Thymus (tissue), 14 donors: Measurements from ENCODE around the gene RANBP1. TPM values are rescaled to one million over a fixed set of nuclear protein-coding genes. Genes with fewer than 3 reads are reported as not detected.
"Not testable (repeated sequence)": the region's sequence is repeated elsewhere in the genome, so short reads cannot be mapped to it uniquely, and the experiment has no call there.

ENCODE experiments used
- DNase-seq, 9 donors: peaks; one replicate each; pipeline ENCODE4 v3.0.0-alpha.2; 2013; ENCODE audit warnings: low spot score in 9 of 9, low read depth in 6 of 9, missing footprints in 1 of 9
- H3K27ac ChIP-seq, 2 donors: one replicate each; pipeline ENCODE4 v1.5.1; 2013; ENCODE audit warnings: control low read depth in 1 of 2, low read depth in 1 of 2, low read length in 1 of 2, mild to moderate bottlenecking in 1 of 2, moderate library complexity in 1 of 2
- H3K27me3 ChIP-seq, 2 donors: one replicate each; pipeline ENCODE4 v1.5.1; 2013; ENCODE audit warnings: low read length in 1 of 2; ENCODE audit not compliant: control insufficient read depth in 2 of 2, insufficient read depth in 1 of 2
- H3K36me3 ChIP-seq, 2 donors: one replicate each; pipeline ENCODE4 v1.5.1; 2013; ENCODE audit warnings: low read length in 1 of 2, mild to moderate bottlenecking in 1 of 2, moderate library complexity in 1 of 2; ENCODE audit not compliant: control insufficient read depth in 2 of 2, insufficient read depth in 2 of 2
- H3K4me1 ChIP-seq, 2 donors: one replicate each; pipeline ENCODE4 v1.5.1; 2013; ENCODE audit warnings: low read length in 2 of 2; ENCODE audit not compliant: control insufficient read depth in 2 of 2, insufficient read depth in 2 of 2
- H3K4me3 ChIP-seq, 2 donors: one replicate each; pipeline ENCODE4 v1.5.1; 2013; ENCODE audit warnings: low read length in 2 of 2, control low read depth in 1 of 2, mild to moderate bottlenecking in 1 of 2
- H3K9me3 ChIP-seq, 2 donors: one replicate each; pipeline ENCODE4 v1.5.1; 2013; ENCODE audit warnings: low read length in 1 of 2, mild to moderate bottlenecking in 1 of 2; ENCODE audit not compliant: control insufficient read depth in 2 of 2, insufficient read depth in 1 of 2
- WGBS: extraction: QIAGEN DNeasy Blood & Tissue Kit; methylation state at CpG from one replicate; pipeline ENCODE4 v1.1.7; 2013; 5-methylcytosine and 5-hydroxymethylcytosine counted together
- long read RNA-seq, 10 donors: transcript quantifications; one replicate each; lab custom pipeline, GENCODE V29; 2026
- polyA plus RNA-seq: library from polyadenylated mRNA; stranded (reverse); fragments of 200-250 nt; gene quantifications from one replicate; pipeline ENCODE4 v1.2.3, GENCODE V29; 2013
- total RNA-seq: library from RNA; stranded (reverse); fragments of 120-200 nt; gene quantifications from one replicate; pipeline ENCODE4 v1.2.4, GENCODE V29; 2013
- donor health status: healthy.

The RANBP1 gene
- total RNA-seq (318 TPM), polyA plus RNA-seq (78.9 TPM)
- long read RNA-seq, donor 1, transcript RANBP1-202 (6 exons, 1,132 nt): minor isoform, 7 of 18 reads
- long read RNA-seq, donor 1, transcript RANBP1-201 (6 exons, 837 nt): major isoform, 11 of 18 reads
- long read RNA-seq, donor 1, partial matches to known transcripts: 0 of 18 reads
- long read RNA-seq, donor 1, other reads (novel, unspliced or antisense): 0 of 18 reads
- long read RNA-seq, donor 2, transcript RANBP1-214 (3 exons, 699 nt): minor isoform, 5 of 287 reads
- long read RNA-seq, donor 2, transcript RANBP1-201 (6 exons, 837 nt): major isoform, 157 of 287 reads
- long read RNA-seq, donor 2, transcript RANBP1-202 (6 exons, 1,132 nt): minor isoform, 87 of 287 reads
- long read RNA-seq, donor 2, partial matches to known transcripts: 31 of 287 reads
- long read RNA-seq, donor 2, other reads (novel, unspliced or antisense): 0 of 287 reads
- long read RNA-seq, donor 3, transcript RANBP1-202 (6 exons, 1,132 nt): minor isoform, 80 of 273 reads
- long read RNA-seq, donor 3, transcript RANBP1-212 (2 exons, 529 nt): minor isoform, 10 of 273 reads
- long read RNA-seq, donor 3, transcript RANBP1-203 (4 exons, 584 nt): minor isoform, 6 of 273 reads
- long read RNA-seq, donor 3, transcript RANBP1-201 (6 exons, 837 nt): major isoform, 117 of 273 reads
- long read RNA-seq, donor 3, partial matches to known transcripts: 54 of 273 reads
- long read RNA-seq, donor 3, other reads (novel, unspliced or antisense): 0 of 273 reads
- long read RNA-seq, donor 4, transcript RANBP1-202 (6 exons, 1,132 nt): minor isoform, 23 of 116 reads
- long read RNA-seq, donor 4, transcript RANBP1-201 (6 exons, 837 nt): major isoform, 47 of 116 reads
- long read RNA-seq, donor 4, partial matches to known transcripts: 38 of 116 reads
- long read RNA-seq, donor 4, other reads (novel, unspliced or antisense): 0 of 116 reads
- long read RNA-seq, donor 5, transcript RANBP1-212 (2 exons, 529 nt): minor isoform, 13 of 280 reads
- long read RNA-seq, donor 5, transcript RANBP1-201 (6 exons, 837 nt): major isoform, 119 of 280 reads
- long read RNA-seq, donor 5, transcript RANBP1-202 (6 exons, 1,132 nt): minor isoform, 75 of 280 reads
- long read RNA-seq, donor 5, transcript RANBP1-203 (4 exons, 584 nt): minor isoform, 8 of 280 reads
- long read RNA-seq, donor 5, partial matches to known transcripts: 58 of 280 reads
- long read RNA-seq, donor 5, other reads (novel, unspliced or antisense): 0 of 280 reads
- long read RNA-seq, donor 6, transcript RANBP1-202 (6 exons, 1,132 nt): minor isoform, 51 of 131 reads
- long read RNA-seq, donor 6, transcript RANBP1-201 (6 exons, 837 nt): major isoform, 62 of 131 reads
- long read RNA-seq, donor 6, partial matches to known transcripts: 9 of 131 reads
- long read RNA-seq, donor 6, other reads (novel, unspliced or antisense): 0 of 131 reads
- long read RNA-seq, donor 7, transcript RANBP1-202 (6 exons, 1,132 nt): minor isoform, 48 of 179 reads
- long read RNA-seq, donor 7, transcript RANBP1-201 (6 exons, 837 nt): major isoform, 75 of 179 reads
- long read RNA-seq, donor 7, transcript RANBP1-214 (3 exons, 699 nt): minor isoform, 9 of 179 reads
- long read RNA-seq, donor 7, transcript RANBP1-203 (4 exons, 584 nt): minor isoform, 8 of 179 reads
- long read RNA-seq, donor 7, partial matches to known transcripts: 35 of 179 reads
- long read RNA-seq, donor 7, other reads (novel, unspliced or antisense): 0 of 179 reads
- long read RNA-seq, donor 8, transcript RANBP1-202 (6 exons, 1,132 nt): minor isoform, 22 of 57 reads
- long read RNA-seq, donor 8, transcript RANBP1-201 (6 exons, 837 nt): major isoform, 28 of 57 reads
- long read RNA-seq, donor 8, partial matches to known transcripts: 0 of 57 reads
- long read RNA-seq, donor 8, other reads (novel, unspliced or antisense): 0 of 57 reads
- long read RNA-seq, donor 9, transcript RANBP1-201 (6 exons, 837 nt): major isoform, 69 of 132 reads
- long read RNA-seq, donor 9, transcript RANBP1-202 (6 exons, 1,132 nt): minor isoform, 44 of 132 reads
- long read RNA-seq, donor 9, partial matches to known transcripts: 10 of 132 reads
- long read RNA-seq, donor 9, other reads (novel, unspliced or antisense): 0 of 132 reads
- long read RNA-seq, donor 10, transcript RANBP1-212 (2 exons, 529 nt): minor isoform, 5 of 157 reads
- long read RNA-seq, donor 10, transcript RANBP1-214 (3 exons, 699 nt): minor isoform, 12 of 157 reads
- long read RNA-seq, donor 10, transcript RANBP1-202 (6 exons, 1,132 nt): minor isoform, 46 of 157 reads
- long read RNA-seq, donor 10, transcript RANBP1-201 (6 exons, 837 nt): major isoform, 60 of 157 reads
- long read RNA-seq, donor 10, partial matches to known transcripts: 29 of 157 reads
- long read RNA-seq, donor 10, other reads (novel, unspliced or antisense): 0 of 157 reads

GRCh38 chr22:20115691-20116375, at the start of gene RANBP1:
TSS of gene RANBP1 (plus strand) at chr22:20116104. CDS start at chr22:20116185, 81 bp downstream.
- peak within 1 kb of the TSS; percentile 81 to 91 for H3K4me3 ChIP-seq
- no peak for DNase-seq
- WGBS: 92% methylated on average over 30 of the region's 30 CpGs
- peak within 1 kb of the TSS; percentile 80 to 82 for H3K27ac ChIP-seq
- peaks cover 61 to 73% of the 10 kb centered on the region in 2 donors for H3K36me3 ChIP-seq
- H3K4me1 ChIP-seq: peaks cover 35 to 66% of the 10 kb centered on the region in 2 donors
- no peaks in the 10 kb centered on the region for H3K27me3 ChIP-seq
- H3K9me3 ChIP-seq: no peaks in the 10 kb centered on the region

DNA sequence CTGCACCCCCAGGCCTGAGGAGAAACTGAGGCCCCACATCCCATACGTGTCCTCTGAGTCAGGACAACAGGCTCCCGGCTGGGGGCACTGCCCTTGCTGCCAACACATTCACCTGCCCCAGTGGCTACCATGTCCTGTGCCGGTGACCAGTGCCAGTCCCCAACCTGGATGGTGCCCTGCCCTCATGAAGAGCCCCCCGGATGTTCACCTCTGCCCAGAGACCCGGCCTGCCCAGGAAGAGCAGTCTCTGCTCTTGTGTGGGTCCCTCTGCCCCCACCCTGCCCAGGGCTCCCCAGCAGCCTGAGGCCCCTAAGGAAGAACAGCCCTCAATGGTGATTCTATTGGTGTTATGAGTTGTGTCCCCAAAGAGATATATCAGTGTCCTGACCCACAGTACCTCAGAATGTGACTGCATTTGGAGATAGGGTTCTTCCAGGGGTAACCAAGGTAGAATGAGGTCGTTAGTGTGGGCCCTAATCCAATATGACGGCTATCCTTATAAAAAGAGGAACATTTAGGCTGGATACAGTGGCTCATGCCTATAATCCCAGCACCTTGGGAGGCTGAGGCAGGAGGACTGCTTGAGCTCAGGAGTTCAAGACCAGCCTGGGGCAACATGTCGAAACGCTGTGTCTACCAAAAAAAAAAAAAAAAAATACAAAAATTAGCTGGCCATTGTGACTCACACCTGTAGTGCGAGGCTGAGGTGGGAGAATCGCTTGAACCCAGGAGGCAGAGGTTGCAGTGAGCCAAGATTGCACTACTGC, 49.1 kb upstream of the RANBP1 start:
- H3K27ac ChIP-seq: no peak overlapping the region
- WGBS: 98% methylated on average over 11 of the region's 11 CpGs
- H3K36me3 ChIP-seq: peaks cover 14 to 34% of the 10 kb centered on the region in 2 donors
- DNase-seq: no peak
- no peak overlapping the region for H3K4me3 ChIP-seq
- no peaks in the 10 kb centered on the region for H3K27me3 ChIP-seq
- no peaks in the 10 kb centered on the region for H3K4me1 ChIP-seq
- no peaks in the 10 kb centered on the region for H3K9me3 ChIP-seq

GRCh38 chr22:20067384-20067682, 48.6 kb upstream of the RANBP1 start:
- not testable (repeated sequence) for DNase-seq, H3K27ac ChIP-seq, H3K4me1 ChIP-seq, H3K27me3 ChIP-seq, H3K9me3 ChIP-seq, H3K4me3 ChIP-seq
- peaks cover 12 to 29% of the 10 kb centered on the region in 2 donors for H3K36me3 ChIP-seq
- WGBS: 100% methylated on average over 3 of the region's 3 CpGs

DNA sequence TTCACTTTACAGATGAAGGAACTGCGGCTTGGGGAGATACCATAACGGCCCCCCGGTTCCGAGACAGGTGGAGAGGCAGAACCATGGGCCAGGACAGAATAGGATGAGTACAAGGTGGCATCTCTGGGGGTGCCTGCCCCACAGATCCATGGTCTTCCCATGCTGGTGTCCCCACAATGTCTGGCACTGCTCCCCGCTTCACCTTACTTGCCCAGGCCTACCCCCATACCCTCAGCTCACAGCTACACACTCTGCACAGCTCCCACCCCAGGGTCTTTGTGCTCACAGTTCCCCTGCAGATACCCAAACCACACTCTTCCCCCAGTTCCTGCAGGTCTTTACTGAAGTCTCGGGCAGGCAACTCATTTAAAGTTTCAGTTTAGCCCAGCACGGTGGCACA, 47.3 kb upstream of the RANBP1 start:
- peaks cover 5 to 16% of the 10 kb centered on the region in 2 donors for H3K36me3 ChIP-seq
- no peaks in the 10 kb centered on the region for H3K9me3 ChIP-seq
- H3K4me1 ChIP-seq: no peaks in the 10 kb centered on the region
- H3K27me3 ChIP-seq: no peaks in the 10 kb centered on the region
- DNase-seq: no peak
- no peak overlapping the region for H3K27ac ChIP-seq
- 94% methylated on average over 7 of the region's 7 CpGs for WGBS
- H3K4me3 ChIP-seq: no peak overlapping the region

- no peak for DNase-seq
- WGBS: 97% methylated on average over 7 of the region's 7 CpGs
- H3K27me3 ChIP-seq: no peaks in the 10 kb centered on the region
Measured at GRCh38 chr22:20069331-20070042, 46.4 kb upstream of the RANBP1 start.

GRCh38 chr22:20071524-20071972, 44.4 kb upstream of the RANBP1 start:
- H3K27ac ChIP-seq: no peak overlapping the region
- WGBS: 96% methylated on average over 8 of the region's 8 CpGs
- H3K27me3 ChIP-seq: no peaks in the 10 kb centered on the region
- no peaks in the 10 kb centered on the region for H3K9me3 ChIP-seq
- H3K4me3 ChIP-seq: no peak overlapping the region
- no peaks in the 10 kb centered on the region for H3K4me1 ChIP-seq
- no peak for DNase-seq
- peaks cover 0 to 2% of the 10 kb centered on the region in 2 donors for H3K36me3 ChIP-seq

More at GRCh38 chr22:20069331-20070042, 46.4 kb upstream of the RANBP1 start:
- peaks cover 5 to 8% of the 10 kb centered on the region in 2 donors for H3K36me3 ChIP-seq
- H3K9me3 ChIP-seq: no peaks in the 10 kb centered on the region
- H3K27ac ChIP-seq: no peak overlapping the region
- no peaks in the 10 kb centered on the region for H3K4me1 ChIP-seq
- no peak overlapping the region for H3K4me3 ChIP-seq
